GM19438 (cell line): ENCODE data around the gene UBASH3A.

Source experiments
- ATAC-seq: cut with Tn5 transposase; IDR thresholded peaks from one replicate; pipeline ENCODE4 v1.9.1; 2021; ENCODE audit warnings: low read depth; ENCODE audit not compliant: unreplicated experiment

UBASH3A gene, protein sequence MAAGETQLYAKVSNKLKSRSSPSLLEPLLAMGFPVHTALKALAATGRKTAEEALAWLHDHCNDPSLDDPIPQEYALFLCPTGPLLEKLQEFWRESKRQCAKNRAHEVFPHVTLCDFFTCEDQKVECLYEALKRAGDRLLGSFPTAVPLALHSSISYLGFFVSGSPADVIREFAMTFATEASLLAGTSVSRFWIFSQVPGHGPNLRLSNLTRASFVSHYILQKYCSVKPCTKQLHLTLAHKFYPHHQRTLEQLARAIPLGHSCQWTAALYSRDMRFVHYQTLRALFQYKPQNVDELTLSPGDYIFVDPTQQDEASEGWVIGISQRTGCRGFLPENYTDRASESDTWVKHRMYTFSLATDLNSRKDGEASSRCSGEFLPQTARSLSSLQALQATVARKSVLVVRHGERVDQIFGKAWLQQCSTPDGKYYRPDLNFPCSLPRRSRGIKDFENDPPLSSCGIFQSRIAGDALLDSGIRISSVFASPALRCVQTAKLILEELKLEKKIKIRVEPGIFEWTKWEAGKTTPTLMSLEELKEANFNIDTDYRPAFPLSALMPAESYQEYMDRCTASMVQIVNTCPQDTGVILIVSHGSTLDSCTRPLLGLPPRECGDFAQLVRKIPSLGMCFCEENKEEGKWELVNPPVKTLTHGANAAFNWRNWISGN

DNA sequence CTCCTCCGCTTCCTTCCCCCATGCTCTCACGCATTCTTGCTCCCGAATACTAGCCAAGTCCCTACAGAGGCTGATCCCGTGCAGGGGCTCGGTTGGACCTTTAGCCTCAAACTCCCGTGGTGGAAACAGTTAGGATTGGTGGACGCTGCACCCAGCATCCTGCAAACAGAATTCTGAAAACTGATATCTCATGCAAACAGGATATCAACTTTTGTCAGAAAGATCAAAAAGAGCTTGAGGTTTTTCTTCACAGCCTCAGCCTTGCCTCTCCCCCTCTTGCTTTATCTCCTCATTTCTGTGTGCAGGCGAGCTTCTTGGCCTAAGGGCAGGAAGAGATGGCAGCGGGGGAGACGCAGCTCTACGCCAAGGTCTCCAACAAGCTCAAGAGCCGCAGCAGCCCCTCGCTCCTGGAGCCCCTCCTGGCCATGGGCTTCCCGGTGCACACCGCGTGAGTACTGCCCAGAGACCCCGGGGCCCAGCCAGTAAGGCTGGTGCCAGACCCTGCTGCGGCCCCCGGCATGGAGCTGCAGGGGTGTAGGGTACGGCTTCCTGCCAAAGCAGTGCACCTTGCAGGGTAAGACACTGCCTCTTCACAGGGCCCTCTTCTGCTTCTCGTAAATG, at the start of gene UBASH3A:
TSS of gene UBASH3A (plus strand) at position 292 of the 621 bp plus-strand sequence. CDS start at position 336, 44 bp downstream.
- no peak for ATAC-seq

DNA sequence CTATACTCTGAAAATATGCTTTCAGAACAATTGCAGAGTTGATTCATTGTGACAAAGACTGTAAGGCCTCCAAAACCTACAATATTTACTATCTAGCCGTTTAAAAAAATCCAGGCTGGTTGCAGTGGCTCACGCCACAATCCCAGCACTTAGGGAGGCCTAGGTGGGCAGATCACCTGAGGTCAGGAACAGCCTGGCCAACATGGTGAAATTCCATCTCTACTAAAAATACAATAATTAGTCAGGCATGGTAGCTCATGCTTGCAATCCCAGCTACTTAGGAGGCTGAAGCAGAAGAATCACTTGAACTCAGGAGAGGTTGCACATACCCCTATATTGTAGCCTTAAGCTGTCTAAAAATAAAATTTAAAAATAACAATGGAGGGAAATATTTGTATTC, 47.7 kb upstream of the UBASH3A start:
- ATAC-seq, result no peak

DNA sequence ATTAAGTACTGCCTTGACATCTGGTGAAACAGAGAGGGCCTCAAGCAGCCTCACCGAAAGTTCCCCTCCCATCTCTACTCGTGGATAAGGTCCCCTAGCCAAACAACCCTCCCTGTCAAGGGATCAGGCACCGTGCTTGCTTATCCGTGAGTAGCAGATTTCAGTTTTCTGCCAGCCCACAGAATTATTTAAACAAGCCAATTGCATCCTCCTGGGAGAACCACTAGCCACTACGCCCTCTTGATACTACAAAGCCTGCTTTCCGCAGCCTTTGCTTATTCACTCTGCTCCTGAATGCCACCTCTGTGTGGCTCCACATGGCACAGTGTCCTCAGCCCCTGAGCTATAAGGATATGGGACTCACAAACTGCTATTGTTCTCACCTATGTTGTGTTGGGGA, 47.1 kb upstream of the UBASH3A start:
- ATAC-seq, result no peak

DNA sequence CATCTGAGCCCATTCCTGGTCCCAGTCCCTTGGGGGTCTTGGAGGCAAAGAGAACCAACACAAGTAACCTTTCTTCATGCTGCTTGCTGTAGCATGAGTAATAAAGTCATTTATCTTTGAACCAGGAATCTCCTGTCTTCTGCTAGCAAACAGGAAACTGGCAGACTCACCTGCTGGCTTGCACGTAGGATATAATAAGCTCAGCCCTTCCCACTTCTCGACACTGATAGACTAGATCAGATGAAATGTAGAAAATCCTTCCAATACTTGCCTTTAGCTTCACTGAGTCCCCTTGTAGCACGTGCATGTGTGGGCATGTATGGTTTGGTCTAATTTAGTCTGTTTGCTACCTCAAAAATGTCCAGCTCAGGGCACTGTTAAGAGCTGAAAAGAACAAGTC, 46.4 kb upstream of the UBASH3A start:
- ATAC-seq, result no peak

DNA sequence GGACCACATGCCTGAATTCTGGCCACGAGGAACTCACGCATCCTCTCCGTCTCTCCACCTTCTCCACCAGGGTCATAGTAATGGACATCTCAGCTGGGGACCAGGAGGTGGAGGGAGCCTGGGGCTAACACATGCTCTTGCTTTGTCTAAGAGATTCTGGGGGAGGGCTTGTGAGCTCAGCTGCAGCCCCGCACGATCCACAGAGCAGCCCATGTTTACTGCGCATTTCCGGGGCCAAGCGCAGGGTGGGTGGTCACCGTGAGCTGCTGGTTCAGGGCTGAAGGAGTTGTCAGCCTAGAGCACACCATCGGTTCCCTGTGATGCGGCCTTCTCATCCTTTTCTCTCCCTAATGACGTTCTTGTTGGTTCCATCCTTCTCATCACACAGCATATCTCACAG, 45.4 kb upstream of the UBASH3A start:
- no peak for ATAC-seq

DNA sequence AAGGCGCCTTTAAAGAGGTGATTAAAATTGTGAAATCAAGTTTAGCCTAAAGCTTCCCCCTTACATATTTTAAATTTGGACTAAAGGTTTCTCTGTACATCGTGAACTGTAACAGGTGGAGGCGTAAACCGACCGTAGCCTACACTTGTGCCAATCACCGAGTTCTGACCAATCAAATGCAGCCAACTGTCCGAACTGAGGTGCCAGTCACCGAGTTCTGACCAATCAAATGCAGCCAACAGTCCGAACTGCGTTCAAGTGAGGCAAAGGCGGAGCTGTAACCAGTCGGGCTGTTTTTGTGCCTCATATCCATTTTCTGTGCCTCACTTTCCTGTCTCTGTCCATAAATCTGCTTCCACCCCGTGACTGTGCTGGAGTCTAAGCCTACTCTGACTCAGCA, 44.8 kb upstream of the UBASH3A start:
- ATAC-seq, result no peak

DNA sequence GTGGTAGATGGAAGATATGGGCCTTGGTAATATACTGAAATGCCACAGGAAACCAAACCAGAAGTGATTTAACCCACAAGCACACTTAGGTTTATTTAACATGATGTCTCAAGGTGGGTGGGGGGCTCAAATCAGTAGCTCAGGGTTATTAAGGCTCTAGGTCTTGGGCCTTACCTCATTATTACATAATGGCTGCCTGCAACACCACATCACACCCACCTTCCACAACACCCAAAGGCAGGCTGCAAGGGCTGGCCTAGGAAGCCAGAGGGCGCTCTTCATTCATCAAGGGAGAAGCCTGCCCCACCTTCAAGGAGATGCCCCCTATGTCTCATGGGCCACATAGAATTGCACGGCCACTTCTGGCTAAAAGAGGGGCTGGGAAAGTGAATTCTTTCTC, 43.4 kb upstream of the UBASH3A start:
- no peak for ATAC-seq

DNA sequence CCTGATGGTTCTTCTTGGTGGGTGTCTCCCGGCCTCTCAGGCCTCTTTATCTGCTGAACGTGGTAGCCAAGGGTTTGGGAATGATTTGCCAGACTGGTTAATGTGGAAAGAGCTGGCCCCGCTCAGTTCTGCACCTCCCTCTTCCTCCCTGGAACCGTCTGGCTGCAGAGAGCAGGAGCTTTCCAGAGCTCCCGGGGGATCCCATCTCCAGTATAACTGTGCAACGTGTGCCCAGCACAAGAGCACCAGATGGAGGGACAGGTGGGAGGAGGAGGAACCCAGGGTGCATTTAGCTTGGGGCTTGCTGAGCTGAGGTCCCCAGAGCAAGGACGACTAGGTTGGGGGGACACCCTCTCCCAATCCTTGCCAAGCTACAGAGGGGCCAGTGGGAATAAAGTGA, 42.4 kb upstream of the UBASH3A start:
- no peak for ATAC-seq

DNA sequence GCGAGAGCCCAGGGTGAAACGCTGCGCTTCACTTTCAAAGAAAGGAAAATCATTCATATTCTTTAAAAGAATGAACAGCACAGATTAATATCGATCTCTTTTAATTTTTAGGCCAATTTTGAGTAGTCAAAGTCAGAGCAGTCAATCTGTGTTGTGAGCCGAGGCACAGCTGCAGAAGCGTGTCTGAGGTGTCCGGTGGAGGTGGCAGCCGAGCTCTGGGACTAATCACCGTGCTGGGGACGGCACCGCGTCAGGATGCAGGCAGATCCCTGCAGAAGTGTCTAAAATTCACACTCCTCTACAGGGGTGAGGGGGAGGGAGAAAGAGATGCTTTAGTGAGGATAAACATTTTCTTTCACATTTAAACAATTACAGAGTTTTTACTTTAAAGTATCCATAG, 41.5 kb upstream of the UBASH3A start:
- ATAC-seq, result no peak

DNA sequence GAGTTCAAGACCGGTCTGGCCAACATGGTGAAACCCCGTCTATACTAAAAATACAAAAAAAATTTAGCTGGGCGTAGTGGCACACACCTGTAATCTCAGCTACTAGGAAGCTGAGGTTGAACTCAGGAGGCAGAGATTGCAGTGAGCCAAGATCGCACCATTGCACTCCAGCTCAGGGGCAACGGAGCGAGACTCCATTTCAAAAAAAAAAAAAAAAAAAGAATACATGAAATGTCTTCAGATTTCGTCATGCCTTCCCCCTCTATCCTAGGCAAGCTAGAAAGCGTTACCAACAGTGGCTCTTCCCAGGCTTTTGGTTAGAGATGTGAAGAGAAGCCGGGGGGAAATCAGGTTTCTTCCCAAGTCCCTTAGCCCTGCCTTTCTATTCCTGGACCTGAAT, 41.0 kb upstream of the UBASH3A start:
- ATAC-seq, result no peak

DNA sequence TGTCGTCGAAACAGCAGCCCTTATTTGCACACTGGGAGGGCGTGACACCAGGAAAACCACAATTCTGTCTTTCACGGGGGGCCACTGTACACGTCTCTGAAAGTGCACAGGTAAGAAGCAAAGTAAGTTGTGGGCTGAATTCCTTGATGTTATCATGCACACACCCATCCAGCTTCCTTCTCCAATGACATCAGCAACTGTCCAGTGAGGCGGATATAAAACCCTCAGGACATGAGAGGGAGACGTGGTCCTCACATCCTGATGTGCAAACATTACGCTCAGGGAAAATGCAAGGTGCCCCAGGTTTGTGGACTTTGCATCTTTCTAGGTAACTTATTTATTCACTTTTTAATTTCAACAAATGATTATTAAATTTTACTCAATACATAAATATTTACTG, 40.4 kb upstream of the UBASH3A start:
- no peak for ATAC-seq

DNA sequence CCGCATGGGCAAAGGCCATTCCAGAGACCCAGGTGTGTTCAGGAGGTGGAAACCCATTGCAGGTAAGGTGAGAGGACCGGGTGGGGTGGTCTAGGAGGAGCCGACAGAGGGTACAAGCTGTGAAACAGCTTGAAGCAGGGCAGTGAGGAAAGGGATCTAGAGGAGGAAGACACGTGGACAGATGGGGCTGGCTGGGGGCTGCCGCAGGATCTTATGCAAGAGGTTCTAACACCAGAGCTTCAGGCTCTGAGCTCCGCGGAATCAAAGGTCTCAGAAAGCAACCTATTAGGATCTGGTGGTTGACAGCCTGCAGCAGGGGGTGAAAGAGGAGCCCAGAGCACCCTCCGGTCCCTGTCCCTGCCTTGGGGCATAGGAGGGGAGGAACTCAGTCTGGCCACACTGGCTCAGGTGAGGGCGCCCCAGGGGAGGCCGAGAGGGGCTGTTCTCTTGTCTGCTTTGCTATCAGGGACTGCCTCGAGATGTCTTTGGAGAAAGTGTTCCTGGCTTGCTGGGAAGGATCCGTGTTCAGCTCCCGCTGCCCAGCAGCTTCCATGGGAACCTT, 39.3 kb upstream of the UBASH3A start:
- ATAC-seq, result no peak

DNA sequence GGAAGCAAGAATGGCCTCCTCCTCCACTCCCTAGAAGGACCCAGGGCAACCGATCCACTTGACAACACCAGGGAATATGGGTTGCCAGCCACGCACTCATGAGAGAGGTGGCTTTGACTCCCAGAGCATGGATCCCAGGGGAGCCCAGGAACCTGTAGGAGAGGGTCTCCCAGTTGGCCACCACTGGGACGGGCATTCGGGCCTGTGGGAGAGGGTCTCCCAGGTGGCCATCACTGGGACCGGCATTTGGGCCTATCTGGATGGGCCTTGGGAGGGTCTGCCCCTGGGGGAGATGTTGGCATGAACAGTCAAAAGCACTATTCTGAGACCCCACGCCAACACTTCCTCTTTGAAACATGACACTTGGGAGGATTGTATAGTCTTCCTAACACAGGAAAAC, 37.9 kb upstream of the UBASH3A start:
- ATAC-seq, result no peak

DNA sequence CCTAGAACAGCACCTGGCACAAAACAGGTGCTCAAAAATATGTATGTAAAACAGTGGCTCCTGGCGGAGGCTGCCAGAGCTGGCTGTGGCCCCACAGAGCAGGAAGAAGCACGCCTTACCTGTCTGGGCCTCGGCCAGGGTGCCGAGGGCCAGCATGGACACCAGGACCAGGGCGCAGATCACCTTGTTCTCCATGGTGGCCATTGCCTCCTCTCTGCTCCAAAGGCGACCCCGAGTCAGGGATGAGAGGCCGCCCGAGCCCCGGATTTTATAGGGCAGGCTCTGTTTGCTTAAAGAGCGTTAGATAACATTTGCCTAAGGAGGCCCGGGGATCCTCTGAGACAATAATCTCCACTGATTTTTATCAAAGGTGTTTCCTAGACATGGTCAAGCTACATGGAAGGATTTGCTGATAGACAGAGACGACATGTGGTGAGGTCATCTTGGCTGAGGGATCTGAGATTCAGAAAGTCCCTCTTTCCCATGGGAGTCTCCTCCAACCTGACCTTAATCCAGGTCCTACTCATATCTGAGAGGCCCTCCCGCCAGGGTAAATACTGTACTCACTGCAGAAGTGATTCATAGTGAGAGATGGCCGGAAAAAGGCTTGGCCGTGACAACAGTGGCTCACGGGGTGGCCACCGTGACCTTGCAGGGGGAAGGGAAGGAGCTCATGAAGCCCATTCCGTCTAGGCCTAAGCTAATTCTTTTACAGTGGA, 37.3 kb upstream of the UBASH3A start, which contains the start of gene TFF1:
TSS of gene TFF1 (minus strand) at position 244 of the 719 bp plus-strand sequence. CDS start at position 204, 40 bp downstream.
- no peak for ATAC-seq

DNA sequence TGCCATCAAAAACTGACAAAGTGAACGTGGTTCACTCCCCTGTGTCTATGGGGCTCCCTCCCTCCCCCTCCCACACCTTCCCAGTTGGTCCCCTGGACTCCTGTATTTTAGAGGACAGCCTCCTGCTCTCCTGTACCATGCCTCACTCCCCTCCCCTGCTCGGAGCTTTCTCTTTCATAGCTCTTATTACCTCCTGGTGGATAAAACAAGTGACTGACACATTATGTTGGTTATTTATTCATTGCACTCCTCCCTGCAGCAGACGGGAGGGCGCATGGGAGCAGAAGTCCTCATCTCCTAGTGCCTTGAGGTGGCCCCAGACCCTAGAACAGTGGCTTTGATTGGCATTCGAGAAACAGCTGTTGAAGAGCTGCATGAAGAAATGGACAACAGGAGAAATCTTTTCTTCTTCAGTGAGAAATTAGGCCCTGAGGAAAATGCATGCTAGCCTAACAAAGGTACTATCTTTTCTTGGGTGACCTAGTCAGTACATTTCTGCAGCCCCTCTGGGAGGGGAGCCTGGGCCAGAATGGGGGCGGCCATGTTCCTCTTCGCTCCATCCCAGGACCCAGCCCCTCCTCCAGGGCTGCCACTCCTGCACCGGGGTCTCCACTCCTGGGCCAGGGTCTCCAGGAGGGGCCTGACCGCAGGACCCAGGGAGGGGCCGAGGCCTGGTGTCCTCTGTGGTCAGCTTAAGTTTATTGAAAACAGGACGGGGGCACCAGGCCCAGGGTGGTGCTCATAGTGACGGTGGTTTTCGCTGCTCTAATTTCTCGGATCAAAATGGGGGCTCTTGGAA, 36.1 kb upstream of the UBASH3A start:
- ATAC-seq, result no peak

DNA sequence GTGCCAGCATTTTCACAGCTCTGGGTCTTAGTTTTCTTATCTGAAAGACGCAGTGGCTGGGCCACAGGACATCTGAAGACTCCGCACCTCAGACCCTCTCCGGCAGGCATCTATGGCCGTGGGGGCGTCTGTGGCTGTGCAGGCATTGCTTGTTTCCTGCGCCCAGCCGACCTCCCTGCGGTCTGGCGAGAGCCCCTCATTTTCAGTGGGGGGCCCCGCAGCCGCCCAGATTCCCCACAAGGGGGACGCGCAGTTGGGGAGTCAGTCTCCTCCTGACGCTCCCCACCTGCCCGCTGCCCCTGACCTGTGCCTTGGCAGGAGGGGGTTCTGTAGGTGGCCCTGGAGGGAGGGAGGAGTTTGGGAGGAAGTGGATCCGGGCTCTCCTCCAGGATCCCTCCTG, 33.9 kb upstream of the UBASH3A start:
- no peak for ATAC-seq

DNA sequence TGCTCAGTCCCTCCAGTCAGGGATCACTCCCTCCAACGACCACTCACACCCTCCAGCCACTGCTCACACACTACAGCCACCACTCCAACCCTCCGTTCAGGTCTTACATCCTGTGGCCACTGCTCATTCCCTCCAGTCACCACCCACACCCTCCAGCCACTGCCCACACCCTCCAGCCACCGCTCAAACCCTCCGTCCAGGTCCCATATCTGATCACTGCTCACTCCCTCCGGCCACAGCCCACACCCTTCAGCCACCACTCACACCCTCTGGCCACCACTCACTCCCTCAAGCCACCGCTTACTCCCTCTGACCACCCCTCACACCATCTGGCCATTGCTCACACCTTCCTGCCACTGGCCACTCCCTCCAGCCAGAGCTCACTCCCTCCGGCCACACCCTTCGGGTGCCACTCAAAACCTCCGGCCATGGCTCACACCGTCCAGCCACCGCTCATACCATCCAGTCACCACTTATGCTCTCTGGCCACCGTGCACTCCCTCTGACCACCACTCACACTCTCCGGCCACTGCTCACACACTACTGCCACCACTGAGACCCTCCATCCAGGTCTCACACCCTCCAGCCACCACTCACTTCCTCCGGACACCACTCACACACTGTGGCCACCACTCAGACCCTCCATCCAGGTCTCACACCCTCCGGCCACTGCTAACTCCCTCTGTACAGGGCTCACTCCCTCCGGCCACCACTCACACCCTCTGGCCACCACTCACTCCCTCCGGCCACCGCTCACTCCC, 32.6 kb upstream of the UBASH3A start:
- ATAC-seq, result no peak

DNA sequence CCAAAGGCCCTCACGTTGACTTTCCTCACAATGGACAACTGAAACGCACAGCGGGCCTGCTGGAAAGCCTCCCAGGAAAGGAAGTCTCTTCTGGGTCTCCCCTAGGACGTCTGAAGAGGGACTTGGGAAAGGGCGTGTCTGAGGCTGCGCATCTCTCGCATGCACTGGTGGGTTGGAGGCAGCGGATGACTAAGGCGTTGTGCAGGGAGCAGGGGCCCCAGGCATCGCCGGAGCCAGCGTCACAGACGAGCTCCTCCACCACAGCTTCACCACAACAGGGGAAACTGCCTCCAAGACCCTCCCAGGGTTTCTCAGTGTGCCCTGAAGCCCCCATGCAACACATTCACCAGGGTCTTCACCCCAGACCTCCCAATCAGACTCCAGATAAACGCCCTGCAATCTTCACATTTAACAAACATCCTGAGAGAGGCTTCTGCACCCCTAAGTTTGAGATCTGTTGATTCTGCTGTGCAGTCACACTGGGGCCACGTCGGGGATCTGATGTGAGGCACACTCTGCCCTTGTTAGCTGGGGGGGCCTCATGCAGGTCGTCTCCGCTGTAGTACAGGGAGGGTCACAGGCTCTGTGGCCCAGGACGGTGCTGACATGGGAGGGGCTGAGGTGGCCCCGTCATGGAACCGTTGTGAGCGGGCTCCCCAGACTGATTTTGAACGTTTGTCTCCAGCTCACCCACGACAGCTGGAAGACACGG, 30.4 kb upstream of the UBASH3A start:
- no peak for ATAC-seq
